Keratinocyte (primary cell): ENCODE results near the gene TRPC3. TPM values are rescaled to one million over a fixed set of nuclear protein-coding genes. Genes with fewer than 3 reads are reported as not detected.

ENCODE experiments used
- DNase-seq: peaks from one replicate; pipeline ENCODE4 v3.0.0-alpha.2; 2011; ENCODE audit warnings: low read depth, missing footprints, low spot score
- FAIRE-seq: peaks from 2 replicates; lab custom pipeline; 2011; peaks lifted over from hg19 to GRCh38; lab: Jason Lieb, UNC
- H2AFZ ChIP-seq: 2 replicates; pipeline ENCODE4 v1.6.0; 2012; ENCODE audit warnings: low read length, control low read depth, inconsistent platforms; ENCODE audit not compliant: control insufficient read depth
- H3K27ac ChIP-seq: 2 replicates; pipeline ENCODE4 v1.5.1; 2011; ENCODE audit warnings: low read length; ENCODE audit not compliant: control insufficient read depth, insufficient read depth
- H3K27me3 ChIP-seq: 3 replicates; pipeline ENCODE4 v1.6.0; 2011; ENCODE audit warnings: low read length; ENCODE audit not compliant: control insufficient read depth, insufficient read depth; ENCODE audit errors: extremely low read depth
- H3K36me3 ChIP-seq, 2 experiments: 2 replicates in 1 of 2; 3 replicates in 1 of 2; pipeline ENCODE4 v1.5.1; 2011; ENCODE audit warnings: low read length in 2 of 2, mild to moderate bottlenecking in 1 of 2; ENCODE audit not compliant: control insufficient read depth in 2 of 2, insufficient read depth in 2 of 2; ENCODE audit errors: extremely low read depth in 1 of 2
- H3K4me1 ChIP-seq: 3 replicates; pipeline ENCODE4 v1.5.1; 2011; ENCODE audit warnings: low read length; ENCODE audit not compliant: control insufficient read depth, insufficient read depth; ENCODE audit errors: extremely low read depth
- H3K4me2 ChIP-seq: 3 replicates; pipeline ENCODE4 v1.6.0; 2011; ENCODE audit warnings: low read depth, low read length; ENCODE audit not compliant: control insufficient read depth, insufficient read depth; ENCODE audit errors: extremely low read depth
- H3K4me3 ChIP-seq, 3 experiments: fragments of 200-600 bp in 1 of 3; sonication (generic) in 1 of 3; 2 replicates in 2 of 3; 3 replicates in 1 of 3; pipeline ENCODE4 v1.5.1; 2011 to 2016; ENCODE audit warnings: low read length in 3 of 3, mild to moderate bottlenecking in 3 of 3, control low read depth in 2 of 3, inconsistent platforms in 1 of 3, low read depth in 1 of 3, mixed read lengths in 1 of 3, mixed run types in 1 of 3, moderate library complexity in 1 of 3; ENCODE audit not compliant: control insufficient read depth in 2 of 3, insufficient read depth in 2 of 3; ENCODE audit errors: extremely low read depth in 1 of 3
- H3K79me2 ChIP-seq: 2 replicates; pipeline ENCODE4 v1.6.0; 2012; ENCODE audit warnings: low read length; ENCODE audit not compliant: control insufficient read depth, insufficient read depth
- H3K9ac ChIP-seq: 3 replicates; pipeline ENCODE4 v1.6.0; 2011; ENCODE audit warnings: low read length; ENCODE audit not compliant: control insufficient read depth, insufficient read depth; ENCODE audit errors: extremely low read depth
- H3K9me1 ChIP-seq: 3 replicates; pipeline ENCODE4 v1.6.0; 2011; ENCODE audit warnings: low read length; ENCODE audit not compliant: control insufficient read depth, insufficient read depth; ENCODE audit errors: extremely low read depth
- H3K9me3 ChIP-seq: 2 replicates; pipeline ENCODE4 v1.5.1; 2012; ENCODE audit warnings: low read depth, low read length; ENCODE audit not compliant: control insufficient read depth
- H4K20me1 ChIP-seq: 3 replicates; pipeline ENCODE4 v1.6.0; 2011; ENCODE audit warnings: low read length; ENCODE audit not compliant: control insufficient read depth, insufficient read depth; ENCODE audit errors: extremely low read depth
- EZH2 ChIP-seq: IDR thresholded peaks from one replicate; pipeline ENCODE4 v1.6.1; 2012; ENCODE audit warnings: inconsistent platforms, mild to moderate bottlenecking, low read length, moderate library complexity
- dilution Hi-C: fragments of 300-500 bp; cut with MboI; formaldehyde crosslinking; loops from one replicate; pipeline ENCODE4 v1.7.0; 2020; ENCODE audit warnings: low sequenced_read_pairs; ENCODE audit not compliant: extremely low pct_ligation_motif_present
- polyA plus RNA-seq, 5 experiments: library from polyadenylated mRNA; depleted of rRNA in 3 of 5; stranded (reverse) in 3 of 5; stranded (forward) in 1 of 5; unstranded in 1 of 5; fragments of >200 nt; gene quantifications; 1 replicate in 1 of 5; 2 replicates in 3 of 5; 3 replicates in 1 of 5; pipeline versions ENCODE4 v1.2.1 to v1.2.3, GENCODE V29; 2011 to 2012; ENCODE audit warnings: missing spikeins in 2 of 5, low read depth in 1 of 5, low replicate concordance in 1 of 5
- TF ChIP-seq, protein P1 (sequence below), 3 experiments: IDR thresholded peaks in 1 of 3; conservative IDR thresholded peaks in 1 of 3; optimal IDR thresholded peaks in 1 of 3; 2 replicates in 2 of 3; 3 replicates in 1 of 3; pipeline versions ENCODE3 to v1.5.1; 2011; ENCODE audit warnings: low read length in 3 of 3, mild to moderate bottlenecking in 3 of 3, moderate library complexity in 2 of 3, control low read depth in 1 of 3, inconsistent platforms in 1 of 3; ENCODE audit not compliant: insufficient read depth in 2 of 3; ENCODE audit errors: extremely low read depth in 1 of 3

TRPC3 gene
- polyA plus RNA-seq, 1 donor (not counting 4 experiments of a cell fraction or from before 2014, with no cell fraction given) = not detected

GRCh38 chr4:121953860-121954259 is 2.0 kb upstream of the TRPC3 start:
- Histone ChIP-seq H3K27me3 (peaks cover 40% of the 10 kb centered on the region), H3K4me2 (no peak overlapping the region)
- FAIRE-seq = no peak

GRCh38 chr4:121952290-121952689 is 430 bp upstream of the TRPC3 start:
- H3K27me3 ChIP-seq = peaks cover 46% of the 10 kb centered on the region
- dilution Hi-C loops = no loop called here
- DNase-seq = no peak

More at GRCh38 chr4:121953860-121954259, 2.0 kb upstream of the TRPC3 start:
- Histone ChIP-seq H3K36me3 (no peaks in the 10 kb centered on the region), H3K4me3 (no peak overlapping the region), H3K9me3 (no peaks in the 10 kb centered on the region), H2AFZ (no peak overlapping the region), H4K20me1 (no peaks in the 10 kb centered on the region), H3K9ac (no peak overlapping the region), H3K27ac (no peak overlapping the region), H3K79me2 (no peaks in the 10 kb centered on the region), H3K9me1 (no peaks in the 10 kb centered on the region), H3K4me1 (no peaks in the 10 kb centered on the region)
- TF ChIP-seq, protein P1, sequence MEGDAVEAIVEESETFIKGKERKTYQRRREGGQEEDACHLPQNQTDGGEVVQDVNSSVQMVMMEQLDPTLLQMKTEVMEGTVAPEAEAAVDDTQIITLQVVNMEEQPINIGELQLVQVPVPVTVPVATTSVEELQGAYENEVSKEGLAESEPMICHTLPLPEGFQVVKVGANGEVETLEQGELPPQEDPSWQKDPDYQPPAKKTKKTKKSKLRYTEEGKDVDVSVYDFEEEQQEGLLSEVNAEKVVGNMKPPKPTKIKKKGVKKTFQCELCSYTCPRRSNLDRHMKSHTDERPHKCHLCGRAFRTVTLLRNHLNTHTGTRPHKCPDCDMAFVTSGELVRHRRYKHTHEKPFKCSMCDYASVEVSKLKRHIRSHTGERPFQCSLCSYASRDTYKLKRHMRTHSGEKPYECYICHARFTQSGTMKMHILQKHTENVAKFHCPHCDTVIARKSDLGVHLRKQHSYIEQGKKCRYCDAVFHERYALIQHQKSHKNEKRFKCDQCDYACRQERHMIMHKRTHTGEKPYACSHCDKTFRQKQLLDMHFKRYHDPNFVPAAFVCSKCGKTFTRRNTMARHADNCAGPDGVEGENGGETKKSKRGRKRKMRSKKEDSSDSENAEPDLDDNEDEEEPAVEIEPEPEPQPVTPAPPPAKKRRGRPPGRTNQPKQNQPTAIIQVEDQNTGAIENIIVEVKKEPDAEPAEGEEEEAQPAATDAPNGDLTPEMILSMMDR (optimal IDR thresholded peaks at IDR 0.05 in 1 of 3, IDR thresholded peaks at IDR 0.05 in 1 of 3, conservative IDR thresholded peaks at IDR 0.05 in 1 of 3; ENCODE audit: extremely low read depth in 1 of 3, insufficient read depth in 2 of 3, low read length in 3 of 3) = no peak
- TF ChIP-seq EZH2 = no peak
- dilution Hi-C loops = no loop called here
- no peak for DNase-seq

More at GRCh38 chr4:121952290-121952689, 430 bp upstream of the TRPC3 start:
- H3K9me1 ChIP-seq = no peaks in the 10 kb centered on the region
- H3K9ac ChIP-seq = no peak overlapping the region
- no peaks in the 10 kb centered on the region for H3K4me1 ChIP-seq
- no peaks in the 10 kb centered on the region for H3K79me2 ChIP-seq
- H4K20me1 ChIP-seq = no peaks in the 10 kb centered on the region
- no peaks in the 10 kb centered on the region for H3K9me3 ChIP-seq
- no peak overlapping the region for H3K4me2 ChIP-seq
- no peak overlapping the region for H2AFZ ChIP-seq
- no peaks in the 10 kb centered on the region for H3K36me3 ChIP-seq
- no peak for FAIRE-seq
- no peak overlapping the region for H3K4me3 ChIP-seq
- H3K27ac ChIP-seq = no peak overlapping the region
- TF ChIP-seq EZH2 = peak; percentile 32
- TF ChIP-seq, protein P1 (optimal IDR thresholded peaks at IDR 0.05 in 1 of 3, IDR thresholded peaks at IDR 0.05 in 1 of 3, conservative IDR thresholded peaks at IDR 0.05 in 1 of 3; ENCODE audit: extremely low read depth in 1 of 3, insufficient read depth in 2 of 3, low read length in 3 of 3) = no peak
